Nephron progenitor cell (in vitro differentiated cells): ENCODE results near the gene REXO1.

ENCODE experiments used
- DNase-seq: peaks from one replicate; pipeline ENCODE4 v3.0.0; 2021
- H3K27ac Mint-ChIP-seq: 2 replicates; pipeline ENCODE4 v1.8.0; 2021; ENCODE audit warnings: mild to moderate bottlenecking, moderate library complexity, mixed read lengths
- H3K27me3 Mint-ChIP-seq: 2 replicates; pipeline ENCODE4 v1.8.0; 2021; ENCODE audit warnings: mild to moderate bottlenecking, low read depth, mixed read lengths; ENCODE audit not compliant: poor library complexity
- H3K36me3 Mint-ChIP-seq: 2 replicates; pipeline ENCODE4 v1.8.0; 2021; ENCODE audit warnings: low read depth, mixed read lengths
- H3K4me1 Mint-ChIP-seq: 2 replicates; pipeline ENCODE4 v1.8.0; 2021; ENCODE audit warnings: mixed read lengths
- H3K4me3 Mint-ChIP-seq: 2 replicates; pipeline ENCODE4 v1.8.0; 2021; ENCODE audit warnings: mild to moderate bottlenecking, moderate library complexity, mixed read lengths
- H3K9me3 Mint-ChIP-seq: 2 replicates; pipeline ENCODE4 v1.8.0; 2021; ENCODE audit warnings: mild to moderate bottlenecking, moderate library complexity, mixed read lengths
- CTCF ChIP-seq: fragments of 200-600 bp; sonication (generic); IDR thresholded peaks from 2 replicates; pipeline ENCODE4 v1.5.0; 2021; ENCODE audit warnings: antibody characterized with exemption

Gene REXO1

GRCh38 chr19:1839658-1840540 is 8.4 kb downstream of the REXO1 start:
- DNase-seq = no peak
- peaks cover 47% of the 10 kb centered on the region for H3K4me1 Mint-ChIP-seq
- H3K27ac Mint-ChIP-seq = peak overlapping the region; percentile 74
- TF ChIP-seq CTCF = no peak
- H3K27me3 Mint-ChIP-seq = no peaks in the 10 kb centered on the region
- H3K36me3 Mint-ChIP-seq = no peaks in the 10 kb centered on the region
- no peaks in the 10 kb centered on the region for H3K9me3 Mint-ChIP-seq
- peak overlapping the region; percentile 11 for H3K4me3 Mint-ChIP-seq

GRCh38 chr19:1837625-1838105 is 10.6 kb downstream of the REXO1 start:
- no peak overlapping the region for H3K27ac Mint-ChIP-seq
- H3K4me1 Mint-ChIP-seq = peaks cover 43% of the 10 kb centered on the region

GRCh38 chr19:1837222-1837565 is 11.1 kb downstream of the REXO1 start:
- H3K27me3 Mint-ChIP-seq = no peaks in the 10 kb centered on the region
- H3K9me3 Mint-ChIP-seq = no peaks in the 10 kb centered on the region
- TF ChIP-seq CTCF = no peak
- peaks cover 38% of the 10 kb centered on the region for H3K4me1 Mint-ChIP-seq
- no peak for DNase-seq
- no peak overlapping the region for H3K27ac Mint-ChIP-seq
- H3K4me3 Mint-ChIP-seq = no peak overlapping the region
- H3K36me3 Mint-ChIP-seq = no peaks in the 10 kb centered on the region

More at GRCh38 chr19:1837625-1838105, 10.6 kb downstream of the REXO1 start:
- no peaks in the 10 kb centered on the region for H3K9me3 Mint-ChIP-seq
- peak; percentile 94 for TF ChIP-seq CTCF
- H3K36me3 Mint-ChIP-seq = no peaks in the 10 kb centered on the region
- DNase-seq = peak; percentile 87
- no peaks in the 10 kb centered on the region for H3K27me3 Mint-ChIP-seq
- H3K4me3 Mint-ChIP-seq = no peak overlapping the region

GRCh38 chr19:1836458-1837221 is 11.6 kb downstream of the REXO1 start:
- no peak overlapping the region for H3K4me3 Mint-ChIP-seq
- H3K9me3 Mint-ChIP-seq = no peaks in the 10 kb centered on the region
- no peak for TF ChIP-seq CTCF
- no peaks in the 10 kb centered on the region for H3K27me3 Mint-ChIP-seq
- no peak overlapping the region for H3K27ac Mint-ChIP-seq
- no peaks in the 10 kb centered on the region for H3K36me3 Mint-ChIP-seq
- H3K4me1 Mint-ChIP-seq = peaks cover 33% of the 10 kb centered on the region
- DNase-seq = no peak

GRCh38 chr19:1833540-1833939 is 14.7 kb downstream of the REXO1 start:
- Mint-ChIP-seq H3K36me3 (peaks cover 14% of the 10 kb centered on the region), H3K27me3 (no peaks in the 10 kb centered on the region), H3K27ac (no peak overlapping the region), H3K4me1 (peaks cover 19% of the 10 kb centered on the region), H3K9me3 (no peaks in the 10 kb centered on the region), H3K4me3 (no peak overlapping the region)
- DNase-seq = no peak
- no peak for TF ChIP-seq CTCF
